PC-3 (cell line): ENCODE results near the gene TMEFF2. TPM values are rescaled to one million over a fixed set of nuclear protein-coding genes. Genes with fewer than 3 reads are reported as not detected.
"Not testable (repeated sequence)": the region's sequence is repeated elsewhere in the genome, so short reads cannot be mapped to it uniquely, and the experiment has no call there.

ENCODE experiments used
- ATAC-seq: fragments of 200-7000 bp; cut with Tn5 transposase; 2 replicates; pipeline ENCODE4 v1.9.1; 2020; ENCODE audit warnings: mild to moderate bottlenecking, moderate library complexity
- BruUV-seq: library from RNA; stranded (reverse); fragments of 400-500 nt; replicated peaks from 2 replicates; lab custom pipeline; 2021; lab: Mats Ljungman, UMichigan
- CTCF ChIA-PET: fragments of 300-600 bp; sonication (Branson Sonifier 250); formaldehyde crosslinking; loops from one replicate; lab custom pipeline; 2022; ENCODE audit warnings: antibody characterized with exemption; lab: Charles Lee
- POLR2A ChIA-PET: fragments of 300-600 bp; sonication (Branson Sonifier 250); formaldehyde crosslinking; loops from one replicate; lab custom pipeline; 2022; ENCODE audit warnings: antibody characterized with exemption; ENCODE audit not compliant: unreplicated experiment; lab: Charles Lee
- DNase-seq: peaks from one replicate; pipeline ENCODE4 v3.0.0-alpha.2; 2015
- H2AFZ ChIP-seq: fragments of 300-600 bp; sonication (generic); 2 replicates; pipeline ENCODE4 v1.6.0; 2016; ENCODE audit warnings: antibody characterized with exemption, low read length
- H3F3A ChIP-seq: fragments of 300-600 bp; sonication (generic); one replicate; pipeline ENCODE4 v1.6.0; 2017; ENCODE audit warnings: antibody characterized with exemption, low read length, control low read depth, mild to moderate bottlenecking; ENCODE audit not compliant: unreplicated experiment
- H3K27ac ChIP-seq: fragments of 300-600 bp; sonication (generic); 2 replicates; pipeline ENCODE4 v1.5.1; 2016; ENCODE audit warnings: mild to moderate bottlenecking, low read length
- H3K27me3 ChIP-seq: fragments of 300-600 bp; sonication (generic); 2 replicates; pipeline ENCODE4 v1.6.1; 2016; ENCODE audit warnings: low read length, mixed read lengths
- H3K36me3 ChIP-seq: fragments of 300-600 bp; sonication (generic); 2 replicates; pipeline ENCODE4 v1.6.1; 2016; ENCODE audit warnings: low read depth, mixed run types, low read length, mixed read lengths
- H3K4me1 ChIP-seq: fragments of 300-600 bp; sonication (generic); 2 replicates; pipeline ENCODE4 v1.5.1; 2016; ENCODE audit warnings: low read length; ENCODE audit not compliant: insufficient read depth
- H3K4me2 ChIP-seq: fragments of 300-600 bp; sonication (generic); 2 replicates; pipeline ENCODE4 v1.6.0; 2016; ENCODE audit warnings: low read length
- H3K4me3 ChIP-seq: fragments of 300-600 bp; sonication (generic); 2 replicates; pipeline ENCODE4 v1.5.1; 2016; ENCODE audit warnings: mild to moderate bottlenecking, low read length, mixed read lengths
- H3K79me2 ChIP-seq: fragments of 300-600 bp; sonication (generic); 2 replicates; pipeline ENCODE4 v1.6.1; 2017; ENCODE audit warnings: low read length, mixed read lengths
- H3K9ac ChIP-seq: fragments of 300-600 bp; sonication (generic); 2 replicates; pipeline ENCODE4 v1.6.0; 2016; ENCODE audit warnings: mild to moderate bottlenecking, low read length
- H3K9me2 ChIP-seq: fragments of 300-600 bp; sonication (generic); replicated peaks from 2 replicates; pipeline ENCODE4 v1.6.1; 2016; ENCODE audit warnings: mixed run types, low read length, mixed read lengths
- H3K9me3 ChIP-seq: fragments of 300-600 bp; sonication (generic); 2 replicates; pipeline ENCODE4 v1.6.1; 2016; ENCODE audit warnings: low read length, mixed read lengths
- H4K20me1 ChIP-seq: fragments of 300-600 bp; sonication (generic); 2 replicates; pipeline ENCODE4 v1.6.1; 2016; ENCODE audit warnings: low read length, mixed read lengths
- EZH2 ChIP-seq: fragments of 300-600 bp; sonication (generic); IDR thresholded peaks from one replicate; pipeline ENCODE4 v1.6.1; 2017; ENCODE audit warnings: antibody characterized with exemption, mild to moderate bottlenecking, low read length; ENCODE audit not compliant: unreplicated experiment
- EZH2phosphoT487 ChIP-seq: fragments of 300-600 bp; sonication (generic); IDR thresholded peaks from 2 replicates; pipeline ENCODE4 v1.6.1; 2018; ENCODE audit warnings: mild to moderate bottlenecking, antibody characterized with exemption, low read length, borderline replicate concordance
- intact Hi-C: fragments of 100-400 bp; cut with micrococcal nuclease; formaldehyde crosslinking; loops from 2 replicates; pipeline ENCODE4 v1.9.0; 2023
- total RNA-seq: library from RNA; depleted of rRNA; stranded (reverse); fragments of >200 nt; gene quantifications from 2 replicates; pipeline ENCODE4 v1.2.3, GENCODE V29; 2014
- TF ChIP-seq, protein P1 (sequence below): fragments of 300-600 bp; sonication (generic); conservative IDR thresholded peaks from 2 replicates; pipeline ENCODE4 v1.5.1; 2017; ENCODE audit warnings: antibody characterized with exemption, low read depth, mild to moderate bottlenecking, low read length

Gene TMEFF2
- total RNA-seq, 1 experiment from 2014 or later: not detected

DNA sequence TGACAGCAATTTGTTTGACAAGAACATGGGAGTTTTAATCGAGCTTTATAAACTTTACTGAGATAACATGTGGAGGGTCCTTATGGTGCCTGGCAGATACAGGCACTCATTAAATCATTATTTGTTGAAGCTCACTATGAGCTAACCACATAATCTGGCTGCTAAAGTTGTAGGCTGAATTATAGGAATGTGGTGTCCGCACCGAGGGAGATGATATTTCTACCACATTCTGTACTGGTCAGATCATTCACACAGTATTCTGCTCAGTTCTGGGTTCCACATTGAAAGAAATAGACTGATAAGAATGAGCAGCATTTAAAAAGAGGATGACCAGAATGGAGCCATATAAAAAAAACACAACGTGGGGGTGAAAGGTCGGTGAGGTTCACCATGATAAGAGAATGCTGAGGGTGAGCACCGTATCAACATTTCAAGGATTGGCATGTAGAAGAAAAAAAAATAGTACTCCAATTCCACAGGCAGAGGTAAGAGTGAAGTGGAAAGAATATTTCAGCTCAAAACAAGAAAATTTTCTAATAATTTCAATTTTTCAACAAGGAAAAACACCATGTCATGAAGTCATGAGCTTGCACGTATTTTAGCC, 54.4 kb downstream of the TMEFF2 start:
- CTCF ChIA-PET: no interaction called here
- no peaks in the 10 kb centered on the region for H3K9me2 ChIP-seq
- H3K4me3 ChIP-seq: no peak overlapping the region
- ATAC-seq: no peak
- H3K4me2 ChIP-seq: no peak overlapping the region
- no peak overlapping the region for H3K27ac ChIP-seq
- H2AFZ ChIP-seq: no peak overlapping the region
- no peaks in the 10 kb centered on the region for H3F3A ChIP-seq
- POLR2A ChIA-PET: no interaction called here
- TF ChIP-seq EZH2 (no peak), EZH2phosphoT487 (no peak)
- TF ChIP-seq, protein P1, sequence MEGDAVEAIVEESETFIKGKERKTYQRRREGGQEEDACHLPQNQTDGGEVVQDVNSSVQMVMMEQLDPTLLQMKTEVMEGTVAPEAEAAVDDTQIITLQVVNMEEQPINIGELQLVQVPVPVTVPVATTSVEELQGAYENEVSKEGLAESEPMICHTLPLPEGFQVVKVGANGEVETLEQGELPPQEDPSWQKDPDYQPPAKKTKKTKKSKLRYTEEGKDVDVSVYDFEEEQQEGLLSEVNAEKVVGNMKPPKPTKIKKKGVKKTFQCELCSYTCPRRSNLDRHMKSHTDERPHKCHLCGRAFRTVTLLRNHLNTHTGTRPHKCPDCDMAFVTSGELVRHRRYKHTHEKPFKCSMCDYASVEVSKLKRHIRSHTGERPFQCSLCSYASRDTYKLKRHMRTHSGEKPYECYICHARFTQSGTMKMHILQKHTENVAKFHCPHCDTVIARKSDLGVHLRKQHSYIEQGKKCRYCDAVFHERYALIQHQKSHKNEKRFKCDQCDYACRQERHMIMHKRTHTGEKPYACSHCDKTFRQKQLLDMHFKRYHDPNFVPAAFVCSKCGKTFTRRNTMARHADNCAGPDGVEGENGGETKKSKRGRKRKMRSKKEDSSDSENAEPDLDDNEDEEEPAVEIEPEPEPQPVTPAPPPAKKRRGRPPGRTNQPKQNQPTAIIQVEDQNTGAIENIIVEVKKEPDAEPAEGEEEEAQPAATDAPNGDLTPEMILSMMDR: no peak
- H3K79me2 ChIP-seq: no peaks in the 10 kb centered on the region
- no peaks in the 10 kb centered on the region for H4K20me1 ChIP-seq
- intact Hi-C loops: no loop called here
- no TSS peak for BruUV-seq
- DNase-seq: no peak
- no peaks in the 10 kb centered on the region for H3K36me3 ChIP-seq
- no peak overlapping the region for H3K9ac ChIP-seq
- H3K9me3 ChIP-seq: no peaks in the 10 kb centered on the region
- no peaks in the 10 kb centered on the region for H3K4me1 ChIP-seq
- H3K27me3 ChIP-seq: no peaks in the 10 kb centered on the region

DNA sequence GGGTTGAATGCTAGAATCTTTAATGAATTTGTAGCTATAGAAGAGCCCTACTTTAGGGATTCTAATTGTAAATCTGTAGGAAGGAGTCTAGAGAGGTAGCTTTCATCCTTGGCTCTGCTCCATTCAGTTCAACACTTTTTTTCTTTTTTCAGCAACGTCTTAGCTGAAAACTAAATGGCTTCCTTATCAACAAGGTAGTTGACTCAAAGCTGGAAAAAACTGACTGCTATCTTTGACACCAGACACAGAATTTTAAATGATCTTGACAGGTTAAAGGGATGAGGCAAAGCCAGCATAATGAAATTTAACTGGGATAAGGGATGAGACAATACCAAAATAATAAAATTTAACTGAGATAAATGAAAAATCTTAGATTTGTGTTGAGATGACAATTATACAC, 54.9 kb downstream of the TMEFF2 start:
- TF ChIP-seq, protein P1: no peak
- no peak for TF ChIP-seq EZH2phosphoT487
- TF ChIP-seq EZH2: no peak
- ChIA-PET POLR2A (no interaction called here), CTCF (no interaction called here)
- H3K79me2 ChIP-seq: no peaks in the 10 kb centered on the region
- intact Hi-C loops: no loop called here
- no peaks in the 10 kb centered on the region for H4K20me1 ChIP-seq
- H3K36me3 ChIP-seq: no peaks in the 10 kb centered on the region
- H3F3A ChIP-seq: no peaks in the 10 kb centered on the region
- H3K4me1 ChIP-seq: no peaks in the 10 kb centered on the region
- BruUV-seq: no TSS peak
- no peak overlapping the region for H3K4me3 ChIP-seq
- H3K9me3 ChIP-seq: no peaks in the 10 kb centered on the region
- H2AFZ ChIP-seq: no peak overlapping the region
- H3K27me3 ChIP-seq: no peaks in the 10 kb centered on the region
- H3K9me2 ChIP-seq: no peaks in the 10 kb centered on the region
- H3K4me2 ChIP-seq: no peak overlapping the region
- no peak overlapping the region for H3K27ac ChIP-seq
- H3K9ac ChIP-seq: no peak overlapping the region
- ATAC-seq: no peak
- no peak for DNase-seq

DNA sequence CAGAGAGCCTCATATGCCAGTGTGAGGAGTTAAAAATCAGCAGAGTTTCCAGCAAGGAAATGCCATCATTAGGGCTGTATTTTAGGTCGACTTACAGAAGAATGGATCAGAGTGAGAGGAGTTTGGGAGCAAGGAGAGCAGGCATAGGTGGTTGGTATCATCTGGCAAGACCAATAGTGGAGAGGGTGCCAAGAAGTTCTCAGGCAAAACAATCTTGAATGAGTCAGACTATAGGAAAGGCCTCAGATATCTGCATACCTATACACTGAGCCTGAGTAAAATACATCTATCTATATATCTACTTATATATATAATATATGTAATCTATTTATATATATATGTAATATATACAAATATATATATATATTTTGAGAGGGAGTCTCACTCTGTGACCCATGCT, 57.3 kb downstream of the TMEFF2 start:
- Histone ChIP-seq H4K20me1 (no peaks in the 10 kb centered on the region), H3K79me2 (no peaks in the 10 kb centered on the region), H3K27me3 (no peaks in the 10 kb centered on the region), H3K27ac (no peak overlapping the region), H3F3A (no peaks in the 10 kb centered on the region), H3K9me3 (no peaks in the 10 kb centered on the region), H3K9ac (no peak overlapping the region), H3K9me2 (no peaks in the 10 kb centered on the region), H3K4me2 (no peak overlapping the region), H3K36me3 (no peaks in the 10 kb centered on the region), H2AFZ (no peak overlapping the region), H3K4me3 (no peak overlapping the region), H3K4me1 (no peaks in the 10 kb centered on the region)
- ChIA-PET CTCF (no interaction called here), POLR2A (no interaction called here)
- peak; percentile 17 for DNase-seq
- TF ChIP-seq EZH2phosphoT487 (no peak), EZH2 (no peak)
- TF ChIP-seq, protein P1: no peak
- BruUV-seq: no TSS peak
- peak; percentile 57 for ATAC-seq
- intact Hi-C loops: no loop called here

DNA sequence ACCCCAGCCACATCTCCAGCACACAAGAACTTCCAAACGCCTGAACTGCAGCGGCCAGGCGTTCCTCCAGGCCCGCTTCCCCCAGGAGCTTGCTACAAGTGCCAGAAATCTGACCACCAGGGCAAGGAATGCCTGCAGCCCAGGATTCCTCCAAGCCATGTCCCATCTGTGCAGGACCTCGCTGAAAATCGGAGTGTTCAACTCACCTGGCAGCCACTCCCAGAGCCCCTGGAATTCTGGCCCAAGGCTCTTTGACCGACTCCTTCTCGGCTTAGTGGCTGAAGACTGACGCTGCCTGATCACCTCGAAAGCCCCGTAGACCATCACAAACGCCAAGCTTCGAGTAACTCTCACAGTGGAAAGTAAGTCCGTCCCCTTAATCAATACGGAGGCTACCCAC, 62.1 kb downstream of the TMEFF2 start:
- H3K4me1 ChIP-seq, H2AFZ ChIP-seq, H3K9me2 ChIP-seq, H3F3A ChIP-seq, ATAC-seq, H3K36me3 ChIP-seq, H3K27ac ChIP-seq, H4K20me1 ChIP-seq, intact Hi-C loops, H3K9me3 ChIP-seq, DNase-seq, H3K79me2 ChIP-seq, POLR2A ChIA-PET, H3K27me3 ChIP-seq, H3K9ac ChIP-seq, H3K4me2 ChIP-seq, BruUV-seq, CTCF ChIA-PET, H3K4me3 ChIP-seq: not testable (repeated sequence)
